Camera-type eye (tissue), 1 donor: Measurements from ENCODE around the gene NCF2. TPM values are rescaled to one million over a fixed set of nuclear protein-coding genes. Genes with fewer than 3 reads are reported as not detected.

ENCODE experiments used
- total RNA-seq: library from RNA; depleted of rRNA; stranded (reverse); fragments of >200 nt; gene quantifications from one replicate; pipeline ENCODE4 v1.2.3, GENCODE V29; 2014

NCF2 gene
- total RNA-seq = 8.9 TPM

GRCh38 chr1:183590244-183591191 is at the start of gene NCF2:
Gene NCF2 (minus strand): TSS chr1:183590459. CDS start chr1:183590329, 130 bp downstream.

GRCh38 chr1:183635606-183636333 is 45.5 kb upstream of the NCF2 start, which contains the start of gene ARPC5:
Gene ARPC5 (minus strand): TSS chr1:183635783. CDS start chr1:183635659, 124 bp downstream.

Other genes with a start within 250 kb of the NCF2 start
- gene NMNAT2, start 172.1 kb downstream of the NCF2 start, total RNA-seq = 7.5 TPM
- gene SMG7, start 118.0 kb downstream of the NCF2 start, total RNA-seq = 87.5 TPM
- gene ARPC5, start 45.3 kb upstream of the NCF2 start, total RNA-seq = 80.2 TPM
- gene APOBEC4, start 62.9 kb upstream of the NCF2 start, total RNA-seq = not detected
- gene RGL1, start 214.7 kb upstream of the NCF2 start, total RNA-seq = 58.3 TPM